Measurements from ENCODE around the gene AP3D1. TPM values are rescaled to one million over a fixed set of nuclear protein-coding genes. Genes with fewer than 3 reads are reported as not detected.

The AP3D1 gene
- total and polyA plus RNA-seq, 10 donors: 32.8 to 112 (median 96.2) TPM

DNA sequence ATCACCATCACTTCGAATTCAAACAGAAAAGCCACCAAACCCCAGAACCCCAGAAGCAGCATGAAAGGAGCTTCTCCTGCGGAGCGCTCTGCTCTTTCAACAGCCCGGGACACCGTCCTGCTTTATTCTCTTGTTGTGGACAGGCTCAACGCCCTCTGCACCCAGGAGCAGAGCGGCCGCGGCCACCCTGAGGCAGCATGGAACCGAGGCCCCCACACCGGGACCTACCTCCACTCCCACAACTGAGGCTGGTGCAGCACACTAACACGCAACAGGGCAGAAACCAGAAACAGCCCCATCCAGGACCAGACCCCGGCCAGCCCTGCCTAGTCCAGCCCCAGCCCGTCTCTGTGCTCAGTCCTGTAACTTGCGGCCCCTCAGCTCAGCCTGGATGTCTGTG lies 7.2 kb downstream of the AP3D1 start:
- H3K27me3 ChIP-seq (replicated peaks in 1 of 7): no peaks in the 10 kb centered on the region
- intact Hi-C loops (cut with DNase I; ENCODE audit: low total_unique reads): no loop called here
- H3K9me3 ChIP-seq: no peaks in the 10 kb centered on the region
- H3K4me3 ChIP-seq: no peak overlapping the region
- WGBS, 5 donors: 93 to 95% (median 95%) methylated on average over 14 to 15 of the region's 15 CpGs
- no peak for DNase-seq
- peaks cover 0 to 66% (median 8%) of the 10 kb centered on the region in 6 donors for H3K36me3 ChIP-seq
- H3K27ac ChIP-seq: no peak overlapping the region
- TF ChIP-seq POLR2A (IDR thresholded peaks at IDR 0.05): no peak
- TF ChIP-seq POLR2AphosphoS5 (IDR thresholded peaks at IDR 0.05): peak in 1 of 3 donors; percentile 10
- TF ChIP-seq, protein P1, sequence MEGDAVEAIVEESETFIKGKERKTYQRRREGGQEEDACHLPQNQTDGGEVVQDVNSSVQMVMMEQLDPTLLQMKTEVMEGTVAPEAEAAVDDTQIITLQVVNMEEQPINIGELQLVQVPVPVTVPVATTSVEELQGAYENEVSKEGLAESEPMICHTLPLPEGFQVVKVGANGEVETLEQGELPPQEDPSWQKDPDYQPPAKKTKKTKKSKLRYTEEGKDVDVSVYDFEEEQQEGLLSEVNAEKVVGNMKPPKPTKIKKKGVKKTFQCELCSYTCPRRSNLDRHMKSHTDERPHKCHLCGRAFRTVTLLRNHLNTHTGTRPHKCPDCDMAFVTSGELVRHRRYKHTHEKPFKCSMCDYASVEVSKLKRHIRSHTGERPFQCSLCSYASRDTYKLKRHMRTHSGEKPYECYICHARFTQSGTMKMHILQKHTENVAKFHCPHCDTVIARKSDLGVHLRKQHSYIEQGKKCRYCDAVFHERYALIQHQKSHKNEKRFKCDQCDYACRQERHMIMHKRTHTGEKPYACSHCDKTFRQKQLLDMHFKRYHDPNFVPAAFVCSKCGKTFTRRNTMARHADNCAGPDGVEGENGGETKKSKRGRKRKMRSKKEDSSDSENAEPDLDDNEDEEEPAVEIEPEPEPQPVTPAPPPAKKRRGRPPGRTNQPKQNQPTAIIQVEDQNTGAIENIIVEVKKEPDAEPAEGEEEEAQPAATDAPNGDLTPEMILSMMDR (IDR thresholded peaks at IDR 0.05 in 8 of 11, conservative IDR thresholded peaks at IDR 0.05 in 3 of 11): no peak
- peaks cover 9 to 94% (median 49%) of the 10 kb centered on the region in 6 donors for H3K4me1 ChIP-seq

DNA sequence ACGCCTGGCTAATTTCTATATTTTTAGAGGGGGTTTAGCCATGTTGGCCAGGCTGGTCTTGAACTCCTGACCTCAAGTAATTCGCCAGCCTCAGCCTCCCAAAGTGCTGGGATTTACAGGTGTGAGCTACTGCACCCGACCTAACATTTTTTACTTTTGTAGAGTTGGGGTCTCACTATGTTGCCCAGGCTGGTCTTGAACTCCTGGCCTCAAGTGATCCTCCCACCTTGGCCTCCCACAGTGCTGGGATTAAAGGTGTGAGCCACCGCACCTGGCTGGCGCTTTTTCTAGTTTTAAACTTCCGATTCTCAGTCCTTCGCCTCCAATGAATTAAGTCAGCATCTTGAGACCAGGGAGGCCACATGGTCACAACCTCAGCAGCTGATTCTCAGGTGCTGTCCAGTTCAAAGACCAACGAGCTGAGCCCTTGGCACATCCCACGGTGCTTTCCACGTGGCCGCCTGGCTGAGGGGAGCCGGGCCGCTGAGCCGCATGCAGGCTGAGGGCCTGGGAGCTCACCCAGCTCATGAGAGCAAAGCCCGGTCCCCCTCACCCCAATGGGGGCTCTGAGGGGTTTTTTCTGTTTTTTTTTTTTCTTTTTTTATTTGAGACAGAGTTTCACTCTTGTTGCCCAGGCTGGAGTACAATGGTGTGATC lies 9.1 kb downstream of the AP3D1 start:
- DNase-seq: no peak

DNA sequence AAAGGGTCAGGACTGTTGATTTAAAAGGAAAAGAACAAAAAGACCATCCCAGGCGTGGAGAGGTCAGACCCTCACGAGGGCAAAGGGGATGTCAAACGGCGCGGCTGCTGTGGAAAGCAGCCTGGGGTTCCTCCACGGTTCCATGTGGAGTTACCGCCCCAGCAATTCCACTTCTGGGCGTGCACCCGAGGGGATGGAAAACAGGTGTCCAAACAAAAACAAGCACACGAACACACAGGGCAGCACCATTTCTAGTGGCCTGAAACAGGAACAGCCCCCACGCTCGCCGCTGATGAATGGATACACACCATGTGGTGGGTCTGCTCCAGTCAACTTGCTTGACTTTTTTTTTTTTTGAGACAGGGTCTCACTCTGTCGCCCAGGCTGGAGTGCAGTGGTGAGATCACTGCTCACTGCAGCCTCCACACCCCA lies 11.2 kb downstream of the AP3D1 start:
- Histone ChIP-seq H3K4me3 (no peak overlapping the region), H3K36me3 (peaks cover 3 to 84% (median 39%) of the 10 kb centered on the region in 6 donors), H3K9me3 (no peaks in the 10 kb centered on the region), H3K27me3 (replicated peaks in 1 of 7) (no peaks in the 10 kb centered on the region), H3K4me1 (peaks cover 0 to 56% (median 16%) of the 10 kb centered on the region in 6 donors), H3K27ac (no peak overlapping the region)
- intact Hi-C loops (cut with DNase I; ENCODE audit: low total_unique reads): no loop called here
- DNase-seq: no peak
- 71 to 89% (median 84%) methylated on average over 14 of the region's 14 CpGs for WGBS, 5 donors
- no peak for TF ChIP-seq POLR2AphosphoS5 (IDR thresholded peaks at IDR 0.05)
- TF ChIP-seq, protein P1 (IDR thresholded peaks at IDR 0.05 in 8 of 11, conservative IDR thresholded peaks at IDR 0.05 in 3 of 11): no peak
- TF ChIP-seq POLR2A (IDR thresholded peaks at IDR 0.05): no peak

More for the DNA sequence above, 9.1 kb downstream of the AP3D1 start:
- H3K27ac ChIP-seq: no peak overlapping the region
- peak in 1 of 3 donors; percentile 21 for TF ChIP-seq POLR2AphosphoS5 (IDR thresholded peaks at IDR 0.05)
- TF ChIP-seq, protein P1 (IDR thresholded peaks at IDR 0.05 in 8 of 11, conservative IDR thresholded peaks at IDR 0.05 in 3 of 11): no peak
- H3K9me3 ChIP-seq: no peaks in the 10 kb centered on the region
- peaks cover 5 to 75% (median 31%) of the 10 kb centered on the region in 6 donors for H3K4me1 ChIP-seq
- H3K36me3 ChIP-seq: peaks cover 0 to 81% (median 23%) of the 10 kb centered on the region in 6 donors
- H3K4me3 ChIP-seq: no peak overlapping the region
- H3K27me3 ChIP-seq (replicated peaks in 1 of 7): no peaks in the 10 kb centered on the region
- intact Hi-C loops (cut with DNase I; ENCODE audit: low total_unique reads): no loop called here
- WGBS, 5 donors: 90 to 96% (median 95%) methylated on average over 15 of the region's 15 CpGs

DNA sequence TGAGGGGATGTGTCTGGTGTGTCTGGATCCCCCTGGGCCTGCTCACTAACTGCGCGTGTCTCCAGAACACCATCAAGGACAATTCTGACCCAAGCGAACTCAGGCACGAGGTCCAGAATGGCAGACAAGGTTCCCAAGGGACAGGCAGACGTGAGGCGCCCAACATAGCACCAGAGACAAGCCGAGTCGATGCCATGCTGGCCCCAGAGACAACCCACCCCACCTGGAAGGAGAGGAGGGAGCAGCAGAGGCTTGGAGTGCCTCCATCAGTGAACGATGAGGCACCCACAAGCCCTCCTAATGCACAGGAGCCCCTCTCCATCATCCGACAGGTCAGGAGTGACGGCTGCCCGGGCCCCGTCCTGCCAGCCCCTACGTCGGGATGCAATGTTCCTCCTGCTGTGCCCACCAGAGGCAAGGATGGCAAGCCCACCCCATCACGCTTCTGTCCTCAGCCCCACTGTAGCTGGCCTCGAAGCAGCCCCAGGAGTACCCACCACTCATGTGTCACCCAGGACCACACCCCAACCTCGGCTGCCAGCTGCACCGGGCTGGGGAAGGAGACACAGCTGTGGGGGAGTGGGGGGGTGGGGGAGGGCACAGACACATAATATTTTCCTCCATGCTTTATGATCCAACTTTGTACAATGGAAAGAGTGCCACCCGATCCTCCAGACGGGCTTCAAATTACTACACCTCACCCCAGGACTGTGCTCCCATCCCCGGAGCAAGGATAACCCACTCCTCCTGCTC lies 11.8 kb downstream of the AP3D1 start:
- no peaks in the 10 kb centered on the region for H3K27me3 ChIP-seq (replicated peaks in 1 of 7)
- H3K27ac ChIP-seq: no peak overlapping the region
- TF ChIP-seq POLR2AphosphoS5 (IDR thresholded peaks at IDR 0.05) (peak in 1 of 3 donors; percentile 5), POLR2A (IDR thresholded peaks at IDR 0.05) (no peak)
- H3K4me1 ChIP-seq: peaks cover 0 to 50% (median 11%) of the 10 kb centered on the region in 6 donors
- intact Hi-C loops (cut with DNase I; ENCODE audit: low total_unique reads): no loop called here
- H3K9me3 ChIP-seq: no peaks in the 10 kb centered on the region
- no peak overlapping the region for H3K4me3 ChIP-seq
- DNase-seq: no peak
- H3K36me3 ChIP-seq: peaks cover 3 to 84% (median 45%) of the 10 kb centered on the region in 6 donors
- WGBS, 5 donors: 80 to 92% (median 88%) methylated on average over 19 to 22 of the region's 22 CpGs

Data from spleen (tissue), 11 donors.